Trophoblast cell (in vitro differentiated cells and primary cell): ENCODE measurements around the gene CLN5.

Source experiments
- DNase-seq, 2 donors: peaks; one replicate each; pipeline ENCODE4 v3.0.0-alpha.2; 2016
- H2AFZ ChIP-seq: 2 replicates; pipeline ENCODE4 v1.6.1; 2013; ENCODE audit warnings: low read length, moderate library complexity, mild to moderate bottlenecking; ENCODE audit not compliant: insufficient read depth, poor library complexity
- H2AK5ac ChIP-seq: 2 replicates; pipeline ENCODE4 v1.6.1; 2013; ENCODE audit warnings: mild to moderate bottlenecking, low read length
- H2BK120ac ChIP-seq: 2 replicates; pipeline ENCODE4 v1.6.1; 2013; ENCODE audit warnings: low read length, mild to moderate bottlenecking, moderate library complexity; ENCODE audit not compliant: insufficient read depth, poor library complexity
- H2BK12ac ChIP-seq: 2 replicates; pipeline ENCODE4 v1.6.1; 2013; ENCODE audit warnings: mild to moderate bottlenecking, low read length, moderate library complexity
- H2BK5ac ChIP-seq: 2 replicates; pipeline ENCODE4 v1.6.1; 2013; ENCODE audit warnings: low read length, low read depth, moderate library complexity, mild to moderate bottlenecking; ENCODE audit not compliant: poor library complexity
- H3K14ac ChIP-seq: 2 replicates; pipeline ENCODE4 v1.6.1; 2013; ENCODE audit warnings: mild to moderate bottlenecking, low read length
- H3K18ac ChIP-seq: 2 replicates; pipeline ENCODE4 v1.6.1; 2013; ENCODE audit warnings: mild to moderate bottlenecking, low read length
- H3K23ac ChIP-seq: 2 replicates; pipeline ENCODE4 v1.6.1; 2013; ENCODE audit warnings: low read length
- H3K27ac ChIP-seq: 2 replicates; pipeline ENCODE4 v1.5.1; 2013; ENCODE audit warnings: low read depth, mild to moderate bottlenecking, inconsistent platforms, low read length, moderate library complexity
- H3K27me3 ChIP-seq: 2 replicates; pipeline ENCODE4 v1.6.1; 2013; ENCODE audit warnings: inconsistent platforms, mild to moderate bottlenecking, low read length, moderate library complexity; ENCODE audit not compliant: insufficient read depth
- H3K36me3 ChIP-seq, 2 experiments: 1 replicate in 1 of 2; 2 replicates in 1 of 2; pipeline ENCODE4 v1.6.1; 2013; ENCODE audit warnings: low read length in 2 of 2, mild to moderate bottlenecking in 2 of 2, moderate library complexity in 1 of 2; ENCODE audit not compliant: insufficient read depth in 2 of 2, control insufficient read depth in 1 of 2
- H3K4ac ChIP-seq: 2 replicates; pipeline ENCODE4 v1.6.1; 2013; ENCODE audit warnings: low read depth, mild to moderate bottlenecking, low read length, moderate library complexity
- H3K4me1 ChIP-seq, 2 experiments: 1 replicate in 1 of 2; 2 replicates in 1 of 2; pipeline ENCODE4 v1.6.1; 2013; ENCODE audit warnings: low read length in 2 of 2, mild to moderate bottlenecking in 2 of 2, moderate library complexity in 1 of 2; ENCODE audit not compliant: insufficient read depth in 2 of 2, control insufficient read depth in 1 of 2
- H3K4me2 ChIP-seq: 2 replicates; pipeline ENCODE4 v1.6.1; 2013; ENCODE audit warnings: inconsistent platforms, mild to moderate bottlenecking, low read length, moderate library complexity
- H3K4me3 ChIP-seq: 2 replicates; pipeline ENCODE4 v1.5.1; 2013; ENCODE audit warnings: mild to moderate bottlenecking, low read depth, low read length, inconsistent platforms
- H3K79me1 ChIP-seq: one replicate; pipeline ENCODE4 v1.6.1; 2013; ENCODE audit warnings: low read length
- H3K79me2 ChIP-seq: 2 replicates; pipeline ENCODE4 v1.6.1; 2013; ENCODE audit warnings: low read length, mild to moderate bottlenecking; ENCODE audit not compliant: control insufficient read depth, insufficient read depth, poor library complexity
- H3K9ac ChIP-seq: 2 replicates; pipeline ENCODE4 v1.6.1; 2013; ENCODE audit warnings: mild to moderate bottlenecking, low read length
- H3K9me3 ChIP-seq: 2 replicates; pipeline ENCODE4 v1.6.1; 2013; ENCODE audit warnings: low read depth, mild to moderate bottlenecking, control low read depth, inconsistent platforms, low read length; ENCODE audit not compliant: insufficient read depth
- H4K12ac ChIP-seq: 2 replicates; pipeline ENCODE4 v1.6.1; 2013; ENCODE audit warnings: low read depth, mild to moderate bottlenecking, low read length, moderate library complexity
- H4K8ac ChIP-seq: 2 replicates; pipeline ENCODE4 v1.6.1; 2013; ENCODE audit warnings: low read depth, mild to moderate bottlenecking, low read length, moderate library complexity
- H4K91ac ChIP-seq: one replicate; pipeline ENCODE4 v1.6.1; 2013; ENCODE audit warnings: low read depth, mild to moderate bottlenecking, low read length, moderate library complexity
- WGBS: extraction: QIAGEN DNeasy Blood & Tissue Kit; methylation state at CpG from one replicate; pipeline ENCODE4 v1.1.7; 2013; ENCODE audit warnings: missing lambda C conversion rate; ENCODE audit not compliant: insufficient read length, insufficient coverage; ENCODE audit errors: extremely low coverage; 5-methylcytosine and 5-hydroxymethylcytosine counted together

Gene CLN5

GRCh38 chr13:77047649-77048343, 55.9 kb downstream of the CLN5 start:
- H3K27me3 ChIP-seq = no peaks in the 10 kb centered on the region
- WGBS = no CpG with 5 or more reads among the region's 8 CpGs

GRCh38 chr13:77048681-77049080, 56.8 kb downstream of the CLN5 start:
- H3K14ac ChIP-seq = no peak overlapping the region
- no peak overlapping the region for H3K4me2 ChIP-seq
- H2AK5ac ChIP-seq = no peak overlapping the region
- no peak overlapping the region for H3K4me3 ChIP-seq
- H2BK12ac ChIP-seq = no peak overlapping the region
- WGBS = no CpG with 5 or more reads among the region's 4 CpGs
- no peak overlapping the region for H4K91ac ChIP-seq
- no peak for DNase-seq
- H3K79me2 ChIP-seq = no peaks in the 10 kb centered on the region
- no peak overlapping the region for H3K9ac ChIP-seq
- H3K79me1 ChIP-seq = no peaks in the 10 kb centered on the region
- H3K4ac ChIP-seq = no peak overlapping the region
- H3K4me1 ChIP-seq = no peaks in the 10 kb centered on the region
- no peak overlapping the region for H4K12ac ChIP-seq
- H3K9me3 ChIP-seq = no peaks in the 10 kb centered on the region
- peaks cover 4 to 7% of the 10 kb centered on the region in 2 experiments for H3K36me3 ChIP-seq
- H3K27me3 ChIP-seq = no peaks in the 10 kb centered on the region
- no peak overlapping the region for H2AFZ ChIP-seq
- H3K18ac ChIP-seq = no peak overlapping the region
- H2BK120ac ChIP-seq = no peak overlapping the region
- H4K8ac ChIP-seq = no peak overlapping the region
- H3K23ac ChIP-seq = no peak overlapping the region
- H3K27ac ChIP-seq = no peak overlapping the region
- no peak overlapping the region for H2BK5ac ChIP-seq

More at GRCh38 chr13:77047649-77048343, 55.9 kb downstream of the CLN5 start:
- Histone ChIP-seq H3K9ac (no peak overlapping the region), H3K4me1 (no peaks in the 10 kb centered on the region), H2BK5ac (no peak overlapping the region), H4K12ac (peak overlapping the region; percentile 36), H2AK5ac (no peak overlapping the region), H3K4me2 (no peak overlapping the region), H3K79me2 (no peaks in the 10 kb centered on the region), H2AFZ (no peak overlapping the region), H3K36me3 (peaks cover 4 to 6% of the 10 kb centered on the region in 2 experiments), H3K79me1 (no peaks in the 10 kb centered on the region), H4K91ac (no peak overlapping the region), H2BK12ac (no peak overlapping the region), H3K14ac (no peak overlapping the region), H3K27ac (no peak overlapping the region), H3K4me3 (no peak overlapping the region), H4K8ac (no peak overlapping the region), H3K4ac (no peak overlapping the region), H3K9me3 (no peaks in the 10 kb centered on the region), H3K23ac (no peak overlapping the region), H2BK120ac (no peak overlapping the region), H3K18ac (no peak overlapping the region)
- no peak for DNase-seq

GRCh38 chr13:77053192-77053591, 61.3 kb downstream of the CLN5 start:
- no peak overlapping the region for H4K12ac ChIP-seq
- H3K9ac ChIP-seq = no peak overlapping the region
- no peaks in the 10 kb centered on the region for H3K27me3 ChIP-seq
- no peak overlapping the region for H3K4ac ChIP-seq
- no peak overlapping the region for H2AFZ ChIP-seq
- no peak overlapping the region for H3K4me3 ChIP-seq
- no peak overlapping the region for H3K27ac ChIP-seq
- H2AK5ac ChIP-seq = no peak overlapping the region
- no peaks in the 10 kb centered on the region for H3K4me1 ChIP-seq
- no peaks in the 10 kb centered on the region for H3K9me3 ChIP-seq
- H4K91ac ChIP-seq = no peak overlapping the region
- no peaks in the 10 kb centered on the region for H3K79me1 ChIP-seq
- H3K18ac ChIP-seq = no peak overlapping the region
- H2BK12ac ChIP-seq = no peak overlapping the region
- H3K14ac ChIP-seq = no peak overlapping the region
- WGBS = no CpG with 5 or more reads among the region's 4 CpGs
- no peak overlapping the region for H2BK120ac ChIP-seq
- no peak overlapping the region for H4K8ac ChIP-seq
- H3K36me3 ChIP-seq = peaks cover 4 to 8% of the 10 kb centered on the region in 2 experiments
- H3K23ac ChIP-seq = no peak overlapping the region
- DNase-seq = no peak
- H3K79me2 ChIP-seq = no peaks in the 10 kb centered on the region
- no peak overlapping the region for H3K4me2 ChIP-seq
- no peak overlapping the region for H2BK5ac ChIP-seq
